GM18505 (cell line): ENCODE results near the gene HLA-DMA.

ENCODE experiments used
- ATAC-seq: cut with Tn5 transposase; IDR thresholded peaks from one replicate; pipeline ENCODE4 v1.9.1; 2021; ENCODE audit not compliant: unreplicated experiment
- POLR2A ChIP-seq: IDR thresholded peaks from 4 replicates; pipeline ENCODE4 v1.6.1; 2011; ENCODE audit warnings: borderline replicate concordance; ENCODE audit not compliant: insufficient read depth, insufficient read length; ENCODE audit errors: extremely low read depth

The HLA-DMA gene

GRCh38 chr6:32979720-32980487, 27.0 kb upstream of the HLA-DMA start:
- ATAC-seq = no peak
- no peak for TF ChIP-seq POLR2A

GRCh38 chr6:32977953-32978324, 25.0 kb upstream of the HLA-DMA start:
- ATAC-seq = no peak
- no peak for TF ChIP-seq POLR2A

DNA sequence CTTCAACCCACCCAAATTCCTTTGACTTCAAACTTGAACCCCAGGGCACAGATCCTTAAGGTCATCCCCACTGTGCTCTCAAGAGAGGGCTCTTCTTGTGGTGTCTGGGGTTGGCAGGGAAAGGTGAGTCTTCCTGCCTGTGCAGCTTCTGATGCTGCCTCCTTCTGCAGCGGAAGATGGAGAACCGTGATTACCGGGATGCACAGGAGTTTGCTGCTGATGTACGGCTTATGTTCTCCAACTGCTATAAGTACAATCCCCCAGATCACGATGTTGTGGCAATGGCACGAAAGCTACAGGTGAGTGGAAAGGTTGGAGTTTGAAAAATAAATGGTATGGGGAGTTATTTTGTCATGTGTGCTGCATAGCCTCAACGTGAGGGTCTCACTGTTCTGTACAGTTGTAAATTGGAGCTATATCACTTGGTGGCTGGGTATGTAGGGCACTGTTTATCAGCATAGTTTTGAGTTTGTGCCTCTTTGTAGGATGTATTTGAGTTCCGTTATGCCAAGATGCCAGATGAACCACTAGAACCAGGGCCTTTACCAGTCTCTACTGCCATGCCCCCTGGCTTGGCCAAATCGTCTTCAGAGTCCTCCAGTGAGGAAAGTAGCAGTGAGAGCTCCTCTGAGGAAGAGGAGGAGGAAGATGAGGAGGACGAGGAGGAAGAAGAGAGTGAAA, 24.5 kb upstream of the HLA-DMA start:
- ATAC-seq = no peak
- TF ChIP-seq POLR2A = no peak

DNA sequence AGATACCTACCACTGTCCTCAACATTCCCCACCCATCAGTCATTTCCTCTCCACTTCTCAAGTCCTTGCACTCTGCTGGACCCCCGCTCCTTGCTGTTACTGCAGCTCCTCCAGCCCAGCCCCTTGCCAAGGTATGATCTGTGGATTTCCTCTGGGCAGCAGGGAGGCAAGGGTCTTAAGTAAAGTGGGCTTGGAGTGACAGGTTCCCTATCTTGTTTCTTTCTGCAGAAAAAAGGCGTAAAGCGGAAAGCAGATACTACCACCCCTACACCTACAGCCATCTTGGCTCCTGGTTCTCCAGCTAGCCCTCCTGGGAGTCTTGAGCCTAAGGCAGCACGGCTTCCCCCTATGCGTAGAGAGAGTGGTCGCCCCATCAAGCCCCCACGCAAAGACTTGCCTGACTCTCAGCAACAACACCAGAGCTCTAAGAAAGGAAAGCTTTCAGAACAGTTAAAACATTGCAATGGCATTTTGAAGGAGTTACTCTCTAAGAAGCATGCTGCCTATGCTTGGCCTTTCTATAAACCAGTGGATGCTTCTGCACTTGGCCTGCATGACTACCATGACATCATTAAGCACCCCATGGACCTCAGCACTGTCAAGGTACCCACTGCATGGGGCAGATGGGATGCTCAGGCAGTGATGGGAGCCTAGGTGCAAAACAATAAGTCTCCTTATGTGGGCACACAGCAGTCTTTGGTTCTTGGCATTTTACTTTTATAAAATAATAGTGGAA, 23.6 kb upstream of the HLA-DMA start:
- peak; percentile 42 for TF ChIP-seq POLR2A
- ATAC-seq = no peak

DNA sequence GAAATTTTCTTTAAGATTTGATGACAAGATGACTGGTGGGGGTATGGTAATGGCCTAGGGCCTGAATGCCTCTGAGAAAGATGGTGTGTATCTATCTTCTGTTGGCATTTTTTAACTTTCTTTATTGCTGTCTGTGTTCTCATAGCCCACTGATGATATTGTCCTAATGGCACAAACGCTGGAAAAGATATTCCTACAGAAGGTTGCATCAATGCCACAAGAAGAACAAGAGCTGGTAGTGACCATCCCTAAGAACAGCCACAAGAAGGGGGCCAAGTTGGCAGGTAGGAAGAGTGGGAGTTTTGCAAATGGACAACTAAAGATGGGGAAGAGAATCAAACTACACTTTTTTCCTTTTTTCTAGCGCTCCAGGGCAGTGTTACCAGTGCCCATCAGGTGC, 23.0 kb upstream of the HLA-DMA start:
- ATAC-seq = no peak

DNA sequence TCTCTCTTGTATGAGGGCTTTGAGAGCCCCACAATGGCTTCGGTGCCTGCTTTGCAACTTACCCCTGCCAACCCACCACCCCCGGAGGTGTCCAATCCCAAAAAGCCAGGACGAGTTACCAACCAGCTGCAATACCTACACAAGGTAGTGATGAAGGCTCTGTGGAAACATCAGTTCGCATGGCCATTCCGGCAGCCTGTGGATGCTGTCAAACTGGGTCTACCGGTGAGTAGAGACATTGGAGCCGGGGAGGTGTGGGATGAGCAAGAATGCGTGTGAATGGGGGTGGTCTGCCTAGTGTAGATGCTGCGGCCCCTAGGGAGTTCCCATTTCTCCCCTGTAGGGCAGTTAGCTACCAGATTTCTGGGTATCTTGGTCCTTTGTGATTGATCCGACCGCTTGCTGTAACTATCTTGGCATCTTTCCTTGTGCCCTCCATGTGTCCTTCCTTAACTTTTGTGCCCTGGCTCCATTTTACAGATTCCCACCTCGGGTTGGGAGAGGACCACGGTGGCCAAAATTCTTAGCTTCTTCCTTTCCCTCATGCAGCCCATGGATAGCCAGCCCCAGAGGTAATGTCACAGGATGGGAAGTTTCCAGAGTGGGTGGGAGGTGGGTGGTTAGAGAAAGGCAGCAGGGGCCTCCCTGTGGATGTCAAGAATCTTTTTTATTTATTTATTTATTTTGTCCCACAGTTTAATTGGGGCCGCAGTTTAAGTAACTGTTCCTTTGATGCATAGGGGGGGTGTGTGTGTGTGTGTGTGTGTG, 21.8 kb upstream of the HLA-DMA start:
- no peak for ATAC-seq
- no peak for TF ChIP-seq POLR2A

More for the DNA sequence above, 23.0 kb upstream of the HLA-DMA start:
- TF ChIP-seq POLR2A = no peak

GRCh38 chr6:32974016-32974333, 21.1 kb upstream of the HLA-DMA start:
- TF ChIP-seq POLR2A = no peak
- no peak for ATAC-seq

DNA sequence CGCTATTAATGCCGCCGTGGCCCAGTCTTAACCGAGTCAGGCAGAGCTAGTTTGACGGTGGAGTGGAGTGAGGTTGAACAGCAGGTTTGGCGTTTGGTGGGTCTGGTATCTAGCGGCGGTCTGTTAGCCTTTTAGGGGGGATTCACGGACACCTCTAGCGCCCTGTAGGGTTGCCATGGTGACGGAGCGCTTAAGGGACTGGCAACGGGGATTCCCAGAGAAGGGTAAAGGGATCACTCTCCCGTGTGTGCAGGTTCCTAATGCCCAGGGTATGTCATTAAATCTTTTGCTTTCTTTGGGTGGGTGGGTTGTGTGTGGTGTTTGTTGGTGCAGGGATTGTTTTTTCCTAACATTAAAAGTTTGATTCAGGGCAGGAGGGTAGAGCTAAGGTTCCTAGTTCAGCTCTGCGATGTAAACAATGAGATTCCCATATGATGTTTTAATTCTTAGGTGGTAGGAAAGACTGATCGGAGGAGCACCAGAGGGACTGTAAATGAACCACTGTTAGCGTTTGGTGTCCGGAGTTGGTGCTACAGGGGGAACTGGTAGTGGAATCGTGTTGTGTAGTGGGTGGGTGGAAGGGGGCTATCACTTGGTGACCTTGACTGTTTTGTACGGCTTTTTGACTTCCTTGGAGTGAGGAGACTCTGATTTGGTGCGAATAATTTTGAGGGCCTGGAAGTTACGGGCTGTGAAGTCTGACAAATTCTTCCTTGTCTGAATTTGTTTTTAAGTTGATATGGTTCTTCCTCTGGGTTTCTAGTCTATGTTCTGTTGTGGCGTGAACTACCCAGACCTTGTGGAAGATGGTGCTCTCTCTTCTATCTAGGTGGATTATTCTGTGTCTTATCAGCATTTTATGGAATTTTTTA, 20.5 kb upstream of the HLA-DMA start:
- TF ChIP-seq POLR2A = no peak
- ATAC-seq = no peak

GRCh38 chr6:32972353-32973143, 19.7 kb upstream of the HLA-DMA start:
- no peak for ATAC-seq
- no peak for TF ChIP-seq POLR2A

- peak; percentile 42 for ATAC-seq
- TF ChIP-seq POLR2A = peak; percentile 100
Observed at GRCh38 chr6:32971581-32972352, 18.9 kb upstream of the HLA-DMA start.

GRCh38 chr6:32971242-32971580, 18.3 kb upstream of the HLA-DMA start:
- peak; percentile 53 for TF ChIP-seq POLR2A
- no peak for ATAC-seq
